Islet of Langerhans (tissue), 1 donor: ENCODE data around the gene MAPK13.
"Not testable (repeated sequence)": the region's sequence is repeated elsewhere in the genome, so short reads cannot be mapped to it uniquely, and the experiment has no call there.

Experiments used
- FAIRE-seq: peaks from one replicate; lab custom pipeline; 2011; peaks lifted over from hg19 to GRCh38; lab: Jason Lieb, UNC

Gene MAPK13

DNA sequence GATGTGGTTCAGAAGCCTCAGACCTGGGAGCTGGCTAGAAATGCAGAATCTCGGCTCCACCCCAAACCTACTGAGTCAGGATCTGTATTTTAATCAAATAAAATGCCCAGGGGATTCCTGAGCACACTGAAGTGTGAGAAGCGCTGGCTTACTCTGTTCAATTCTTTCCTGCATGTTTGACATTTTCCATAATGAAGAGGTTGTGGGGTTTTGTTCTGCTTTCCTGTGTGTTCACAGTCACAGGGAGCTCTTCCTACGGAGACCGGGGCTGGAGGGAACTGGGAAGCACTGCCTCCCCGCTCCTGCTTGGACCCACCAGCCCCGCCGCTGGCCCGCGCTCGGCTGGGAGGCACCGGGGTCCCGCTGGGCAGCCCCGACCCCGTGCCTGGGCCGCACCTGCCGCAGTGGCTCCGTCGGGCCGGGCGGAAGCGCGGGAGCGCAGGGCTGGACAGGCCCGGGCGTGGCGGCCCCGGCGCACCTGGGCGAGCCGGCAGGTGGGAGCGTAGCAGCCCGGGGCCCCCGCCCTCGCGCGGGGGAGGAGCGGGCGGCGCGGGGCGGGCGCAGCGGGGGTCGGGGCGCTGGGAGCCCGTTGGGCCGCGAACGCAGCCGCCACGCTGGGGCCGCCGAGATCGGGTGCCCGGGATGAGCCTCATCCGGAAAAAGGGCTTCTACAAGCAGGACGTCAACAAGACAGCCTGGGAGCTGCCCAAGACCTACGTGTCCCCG lies at the start of gene MAPK13:
MAPK13 (plus strand) TSS at position 573 of the 726 bp plus-strand sequence; CDS start at position 643, 70 bp downstream.
- FAIRE-seq, result no peak

DNA sequence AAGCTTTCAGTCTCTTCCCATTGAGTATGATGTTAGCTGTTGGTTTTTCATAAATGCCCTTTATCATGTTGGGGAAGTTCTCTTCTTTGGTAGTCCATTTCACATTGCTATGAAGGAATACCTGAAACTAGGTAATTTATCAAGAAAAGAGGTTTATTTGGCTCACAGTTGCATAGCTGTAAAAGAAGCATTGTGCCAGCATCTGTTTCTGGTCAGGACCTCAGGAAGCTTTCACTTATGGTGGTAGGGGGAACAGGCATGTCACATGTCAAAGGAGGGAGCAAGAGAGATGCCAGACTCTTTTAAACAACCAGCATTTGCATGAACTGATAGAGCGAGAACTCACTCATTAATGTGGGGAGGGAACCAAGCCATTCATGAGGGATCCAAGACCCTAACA lies 48.0 kb upstream of the MAPK13 start:
- no peak for FAIRE-seq

DNA sequence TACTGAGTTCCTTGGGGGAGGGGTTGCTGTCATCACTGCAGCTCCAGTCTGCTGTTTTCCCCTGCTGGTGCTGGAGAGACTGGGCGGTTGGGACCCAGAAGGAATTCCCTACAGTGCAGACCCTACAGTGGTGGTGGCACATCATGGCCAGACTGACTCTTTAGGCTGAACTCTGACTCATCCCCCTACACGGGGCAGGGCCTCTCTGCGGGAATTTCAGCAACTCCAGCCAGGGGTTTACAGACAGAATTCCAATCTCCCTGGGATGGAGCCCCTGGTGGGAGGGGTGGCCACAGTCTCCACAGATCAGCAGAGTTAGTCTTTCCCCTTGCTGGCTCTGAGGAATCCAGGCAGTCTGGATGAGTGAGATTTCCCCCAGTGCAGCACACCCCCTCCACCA lies 46.9 kb upstream of the MAPK13 start:
- no peak for FAIRE-seq

DNA sequence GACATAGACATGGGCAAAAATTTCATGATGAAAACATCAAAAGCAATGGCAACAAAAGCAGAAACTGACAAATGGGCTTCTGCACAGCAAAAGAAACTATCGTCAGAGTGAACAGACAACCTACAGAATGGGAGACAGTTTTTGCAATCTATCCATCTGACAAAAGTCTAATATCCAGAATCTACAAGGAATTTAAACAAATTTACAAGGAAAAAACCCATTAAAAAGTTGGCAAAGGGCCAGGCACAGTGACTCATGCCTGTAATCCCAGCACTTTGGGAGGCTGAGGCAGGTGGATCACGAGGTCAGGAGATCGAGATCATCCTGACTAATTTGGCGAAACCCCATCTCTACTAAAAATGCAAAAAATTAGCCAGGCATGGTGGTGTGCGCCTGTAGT lies 42.1 kb upstream of the MAPK13 start:
- not testable (repeated sequence) for FAIRE-seq

DNA sequence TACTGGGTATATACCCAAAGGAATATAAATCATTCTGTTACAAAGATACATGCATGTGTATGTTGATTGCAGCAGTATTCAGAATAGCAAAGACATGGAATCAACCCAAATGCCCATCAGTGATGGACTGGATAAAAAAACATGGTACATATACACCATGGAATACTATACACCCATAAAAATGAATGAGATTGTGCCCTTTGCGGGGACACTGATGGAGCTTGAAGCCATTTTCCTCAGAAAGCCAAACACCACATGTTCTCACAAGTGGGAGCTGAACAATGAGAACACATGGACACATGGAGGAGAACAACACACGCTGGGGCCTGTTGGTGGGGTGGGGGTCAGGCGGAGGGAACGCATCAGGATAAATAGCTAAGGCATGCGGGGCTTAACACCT lies 41.3 kb upstream of the MAPK13 start:
- FAIRE-seq, result no peak

DNA sequence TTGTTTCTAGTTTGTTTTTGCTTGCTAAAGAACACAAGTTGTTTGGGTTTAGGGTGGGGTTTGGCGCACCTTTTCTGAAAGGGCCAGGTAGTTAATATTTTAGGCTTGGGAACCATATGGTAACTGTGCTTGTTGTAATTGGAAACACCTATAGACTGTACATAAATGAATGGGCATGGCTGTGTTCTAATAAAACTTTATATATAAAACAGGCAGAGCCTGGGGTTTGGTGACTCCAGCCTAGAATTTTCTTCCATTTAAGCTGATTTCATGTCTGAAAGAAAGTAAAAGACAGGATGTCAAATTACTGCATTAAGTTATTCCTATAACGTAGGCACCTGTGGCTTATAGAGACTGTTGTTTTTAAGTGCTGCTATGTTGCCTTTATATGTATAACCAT lies 36.1 kb upstream of the MAPK13 start:
- FAIRE-seq, result no peak

DNA sequence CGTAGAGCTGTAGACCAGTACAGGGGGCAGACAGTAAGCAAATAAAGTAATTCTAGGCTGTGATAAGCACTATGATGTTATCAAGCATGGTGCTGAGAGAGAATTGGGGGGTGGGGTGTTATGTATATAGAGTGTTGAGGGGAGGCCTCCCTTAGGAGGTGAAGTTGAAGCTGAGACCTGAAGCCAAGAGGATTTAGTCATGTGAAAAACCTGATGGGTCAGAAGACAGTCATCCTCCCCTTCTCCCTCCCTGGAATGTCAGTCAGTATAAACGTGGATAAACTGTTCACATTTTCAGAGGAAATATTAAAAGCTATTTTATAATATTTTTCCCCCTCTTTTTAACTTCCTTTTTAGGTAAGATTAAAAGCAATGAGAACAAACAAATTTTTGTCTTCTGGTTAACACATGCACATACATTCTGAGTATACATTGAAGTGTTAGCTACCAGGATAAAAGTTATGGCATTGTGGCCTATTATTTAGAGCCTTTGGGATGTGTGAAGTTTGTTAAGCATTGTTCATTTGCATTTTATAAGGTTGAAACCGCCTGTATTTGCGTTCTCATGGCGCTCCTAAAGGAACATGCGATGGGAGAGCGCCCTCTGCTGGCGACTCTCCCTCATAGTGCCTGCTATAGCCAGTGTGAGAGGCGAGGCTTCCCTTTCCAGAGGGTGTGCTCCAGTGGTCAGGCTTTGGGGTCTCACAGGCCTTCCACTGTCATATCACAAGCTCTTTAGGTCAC lies 35.4 kb upstream of the MAPK13 start:
- peak; percentile 65 for FAIRE-seq

DNA sequence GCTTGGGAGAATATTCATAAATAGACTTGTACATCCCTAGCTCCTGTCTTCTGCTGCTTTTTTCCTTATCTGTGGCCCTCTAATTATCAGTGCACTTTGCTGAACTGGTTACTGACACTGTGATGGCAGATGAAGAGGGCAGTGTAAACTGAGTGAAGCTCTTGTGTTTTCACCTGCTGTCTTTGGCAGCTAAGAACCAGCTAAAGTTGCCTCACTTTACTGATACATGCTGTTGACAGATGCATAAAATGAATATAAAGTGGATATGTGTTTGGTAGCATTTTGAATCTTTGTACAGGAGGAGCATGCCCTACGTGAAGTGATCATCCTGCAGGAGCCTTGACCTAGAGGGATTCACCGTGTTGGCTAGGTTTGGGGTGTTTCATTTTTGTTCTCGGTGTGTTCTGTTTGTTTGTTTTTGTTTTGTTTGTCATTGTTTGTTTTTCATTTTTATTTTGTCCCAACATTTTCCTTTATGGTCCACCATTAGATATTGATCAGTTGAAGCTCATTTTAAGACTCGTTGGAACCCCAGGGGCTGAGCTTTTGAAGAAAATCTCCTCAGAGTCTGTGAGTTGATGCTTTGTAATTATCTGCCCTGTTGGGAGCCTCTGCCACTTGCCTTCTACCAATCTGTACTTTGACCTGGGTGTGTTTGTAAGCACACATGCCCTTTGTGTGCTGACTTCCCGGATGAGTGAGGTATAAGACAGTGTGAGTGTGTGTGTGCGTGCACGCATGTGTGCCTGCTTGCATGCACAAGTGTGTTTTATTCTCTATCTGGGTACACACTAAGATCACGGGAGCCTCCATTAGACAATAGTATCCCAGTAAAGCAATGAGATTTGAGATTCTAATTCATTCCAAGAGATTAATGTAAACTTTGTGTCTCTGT lies 34.6 kb upstream of the MAPK13 start:
- FAIRE-seq, result no peak

DNA sequence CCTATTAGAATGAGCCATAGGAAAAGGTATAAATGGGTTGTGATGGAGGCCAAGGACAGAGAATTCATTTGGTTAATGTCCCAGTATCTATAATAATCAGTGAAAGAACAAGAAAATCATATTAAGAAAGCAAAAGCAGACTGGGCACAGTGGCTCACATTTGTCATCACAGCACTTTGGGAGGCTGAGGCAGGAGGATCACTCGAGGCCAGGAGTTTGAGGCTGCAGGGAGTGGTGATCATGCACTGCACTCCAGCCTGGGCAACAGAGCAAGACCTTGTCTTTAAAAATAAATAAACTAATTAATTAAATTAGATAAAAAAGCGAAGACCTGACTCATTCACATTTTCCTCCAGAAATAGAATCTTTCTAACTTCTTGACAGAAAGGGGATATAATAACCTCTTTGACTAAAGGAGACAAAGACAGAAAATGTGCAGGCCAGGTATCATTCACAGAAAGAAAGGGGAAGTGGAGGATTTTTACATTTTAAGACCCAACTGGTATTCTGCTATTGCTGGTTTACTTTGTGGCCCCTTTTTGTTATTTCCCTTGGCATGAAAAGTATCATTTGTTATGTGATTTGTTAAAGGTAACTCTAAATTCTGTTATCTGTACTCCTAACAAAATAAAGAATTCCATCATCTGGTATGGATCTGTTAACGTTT lies 31.9 kb upstream of the MAPK13 start:
- FAIRE-seq, result no peak

DNA sequence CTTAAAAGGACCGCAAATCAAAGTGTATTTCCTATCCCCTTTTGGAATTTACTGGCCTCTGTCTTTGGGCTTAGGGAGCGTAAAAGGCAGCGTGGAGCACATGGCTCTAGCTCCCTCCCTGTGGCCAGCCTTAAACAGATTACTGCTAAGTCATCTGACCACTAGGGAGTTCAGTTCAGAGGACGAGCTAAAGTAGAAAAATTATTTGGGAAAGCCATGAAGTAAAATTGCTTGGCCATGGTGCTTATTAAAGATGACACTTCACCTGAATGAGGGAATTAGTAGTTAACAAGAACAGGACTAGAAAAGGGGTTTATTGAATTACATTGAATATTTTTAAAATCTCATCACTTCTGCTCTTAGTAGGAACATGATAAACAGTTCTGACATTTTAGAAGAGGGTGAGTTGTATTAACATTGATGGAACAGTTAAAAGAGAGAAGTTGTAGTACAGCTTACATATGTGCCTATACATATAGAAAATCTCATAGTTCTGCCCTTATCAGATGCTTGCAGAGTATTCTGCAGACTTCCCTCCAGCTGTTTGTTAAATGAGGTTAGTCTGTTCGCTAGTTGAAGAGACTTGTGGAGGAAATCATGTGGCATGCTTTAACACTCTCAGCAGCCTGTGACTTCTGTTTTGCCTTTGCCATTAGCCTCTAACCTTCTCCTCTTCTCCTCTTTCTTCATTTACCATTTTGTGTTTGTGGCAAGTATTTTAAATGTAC lies 31.2 kb upstream of the MAPK13 start:
- FAIRE-seq, result no peak

DNA sequence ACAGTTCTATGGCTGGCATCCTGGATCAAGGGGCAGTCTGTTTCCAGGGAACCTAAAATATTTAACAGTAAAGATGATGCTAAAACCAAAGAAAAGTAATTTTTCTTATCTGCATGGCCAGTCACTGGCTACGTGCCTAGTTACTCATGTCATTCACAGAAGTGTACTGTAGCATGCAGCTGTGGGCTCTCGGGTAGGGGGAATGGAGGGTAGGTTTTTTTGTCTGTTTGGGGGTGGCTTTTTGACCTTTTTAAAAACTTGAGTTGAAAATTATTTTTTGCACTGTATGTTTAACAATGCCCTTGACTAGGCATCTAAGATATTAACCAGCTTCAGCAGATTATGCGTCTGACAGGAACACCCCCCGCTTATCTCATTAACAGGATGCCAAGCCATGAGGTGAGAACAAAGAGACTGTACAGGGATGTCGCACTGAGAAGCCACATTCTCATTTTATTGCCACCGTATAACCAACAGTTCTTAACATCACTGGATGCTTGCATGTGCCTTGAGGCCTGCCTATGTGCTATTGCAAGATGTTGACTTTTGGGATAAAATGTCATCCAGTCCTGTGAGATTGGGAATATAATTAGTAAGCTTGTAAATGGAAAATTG lies 30.3 kb upstream of the MAPK13 start:
- no peak for FAIRE-seq

DNA sequence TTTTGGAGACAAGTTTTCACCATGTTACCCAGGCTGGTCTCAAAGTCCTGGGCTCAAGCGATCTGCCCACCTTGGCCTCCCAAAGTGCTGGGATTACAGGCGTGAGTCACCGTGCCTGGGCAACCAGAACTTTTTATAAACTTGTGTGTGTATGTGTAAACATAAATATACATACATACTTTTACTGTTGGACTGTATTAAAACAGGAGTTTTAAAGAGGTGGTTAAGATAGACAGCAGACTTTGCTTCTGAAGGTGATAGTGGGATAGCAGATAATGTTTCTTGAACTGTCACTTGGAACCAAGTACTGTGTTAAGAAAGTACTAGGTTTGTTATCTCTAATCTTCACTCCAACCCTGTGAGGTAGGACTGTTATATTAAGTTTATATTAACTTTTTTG lies 28.6 kb upstream of the MAPK13 start:
- no peak for FAIRE-seq

DNA sequence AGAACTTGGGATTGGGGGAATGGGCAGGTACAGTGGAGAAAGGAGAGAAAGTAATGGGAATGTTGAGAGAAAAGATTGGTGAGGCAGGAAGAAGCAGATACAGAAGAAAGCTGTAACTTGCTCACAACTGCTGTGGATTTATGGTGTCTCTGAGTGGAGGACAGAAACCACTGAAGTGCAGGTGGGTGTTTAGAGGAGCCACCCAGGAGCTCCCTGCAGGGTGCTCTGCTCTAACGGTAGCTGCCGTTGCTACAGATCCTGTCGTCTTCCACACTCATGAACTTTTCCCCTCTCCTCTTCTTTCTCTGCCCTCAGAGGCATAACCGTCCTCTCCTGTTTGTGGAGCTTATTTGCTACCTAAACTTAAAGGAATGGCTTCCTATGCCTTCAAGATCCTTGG lies 27.5 kb upstream of the MAPK13 start:
- FAIRE-seq, result no peak

DNA sequence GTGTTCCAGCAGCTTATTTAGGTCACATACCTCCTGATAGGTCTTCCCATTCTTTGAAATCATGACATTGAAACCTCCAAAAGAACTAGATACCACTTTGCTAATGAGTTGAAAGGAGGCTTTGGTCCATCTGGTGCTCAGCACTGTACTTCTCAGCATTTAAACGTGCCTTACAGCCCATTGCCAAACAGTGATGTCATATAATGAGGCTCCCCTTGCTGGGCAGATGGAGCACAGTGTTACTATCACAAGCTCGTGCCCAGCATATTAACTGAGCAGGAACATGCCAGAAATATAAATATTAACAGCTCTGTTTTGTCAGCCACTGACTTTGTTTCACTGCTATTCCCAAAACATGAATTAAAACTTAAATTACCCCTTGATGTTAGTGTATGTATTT lies 25.5 kb upstream of the MAPK13 start:
- FAIRE-seq, result peak; percentile 82

DNA sequence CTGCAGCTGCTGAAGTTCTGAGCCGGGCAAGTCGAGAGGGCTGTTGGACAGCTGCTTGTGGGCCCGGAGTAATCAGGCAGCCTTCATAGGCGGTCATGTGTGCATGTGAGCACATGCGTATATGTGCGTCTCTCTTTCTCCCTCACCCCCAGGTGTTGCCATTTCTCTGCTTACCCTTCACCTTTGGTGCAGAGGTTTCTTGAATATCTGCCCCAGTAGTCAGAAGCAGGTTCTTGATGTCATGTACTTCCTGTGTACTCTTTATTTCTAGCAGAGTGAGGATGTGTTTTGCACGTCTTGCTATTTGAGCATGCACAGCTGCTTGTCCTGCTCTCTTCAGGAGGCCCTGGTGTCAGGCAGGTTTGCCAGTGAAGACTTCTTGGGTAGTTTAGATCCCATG lies 21.2 kb upstream of the MAPK13 start:
- FAIRE-seq, result no peak

DNA sequence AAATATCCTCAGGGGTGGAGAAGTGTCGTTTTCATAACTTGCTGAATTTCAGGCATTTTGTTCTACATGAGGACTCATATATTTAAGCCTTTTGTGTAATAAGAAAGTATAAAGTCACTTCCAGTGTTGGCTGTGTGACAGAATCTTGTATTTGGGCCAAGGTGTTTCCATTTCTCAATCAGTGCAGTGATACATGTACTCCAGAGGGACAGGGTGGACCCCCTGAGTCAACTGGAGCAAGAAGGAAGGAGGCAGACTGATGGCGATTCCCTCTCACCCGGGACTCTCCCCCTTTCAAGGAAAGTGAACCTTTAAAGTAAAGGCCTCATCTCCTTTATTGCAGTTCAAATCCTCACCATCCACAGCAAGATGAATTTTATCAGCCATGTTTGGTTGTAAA lies 20.3 kb upstream of the MAPK13 start:
- no peak for FAIRE-seq

DNA sequence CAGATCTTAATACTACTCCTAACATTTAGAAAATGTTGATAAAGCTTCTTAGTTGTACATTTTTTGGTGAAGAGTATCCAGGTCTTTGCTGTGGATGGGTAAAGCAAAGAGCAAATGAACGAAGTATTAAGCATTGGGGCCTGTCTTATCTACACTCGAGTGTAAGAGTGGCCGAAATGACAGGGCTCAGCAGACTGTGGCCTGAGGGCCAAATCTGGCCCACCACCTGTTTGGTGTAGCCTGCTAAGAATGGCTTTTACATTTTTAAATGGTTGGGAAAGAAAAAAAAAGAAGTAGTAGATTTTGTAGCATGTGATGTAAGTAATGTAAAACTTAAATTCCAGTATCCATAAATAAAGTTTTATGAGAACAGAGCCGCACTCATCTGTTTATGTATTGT lies 19.4 kb upstream of the MAPK13 start:
- FAIRE-seq, result no peak

DNA sequence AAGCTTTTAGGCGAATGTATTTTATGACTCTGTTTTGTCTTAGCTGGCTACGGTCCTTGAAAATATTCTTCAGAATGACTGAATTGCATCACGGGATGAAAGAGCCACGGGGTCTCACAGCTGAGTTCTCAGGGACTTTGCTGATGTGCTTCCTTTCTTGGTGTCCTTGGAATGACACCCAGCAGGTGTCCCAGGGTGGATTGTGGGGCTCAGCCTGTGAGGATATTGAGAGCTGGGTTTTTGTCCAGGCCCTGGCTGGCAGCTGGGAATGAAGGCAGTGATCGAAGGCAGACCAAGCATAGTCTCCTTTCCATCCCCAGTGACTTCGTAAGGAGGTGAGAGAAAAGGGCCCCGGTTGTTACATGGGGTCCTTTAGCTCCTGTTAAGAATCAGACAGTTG lies 18.8 kb upstream of the MAPK13 start:
- FAIRE-seq, result no peak

DNA sequence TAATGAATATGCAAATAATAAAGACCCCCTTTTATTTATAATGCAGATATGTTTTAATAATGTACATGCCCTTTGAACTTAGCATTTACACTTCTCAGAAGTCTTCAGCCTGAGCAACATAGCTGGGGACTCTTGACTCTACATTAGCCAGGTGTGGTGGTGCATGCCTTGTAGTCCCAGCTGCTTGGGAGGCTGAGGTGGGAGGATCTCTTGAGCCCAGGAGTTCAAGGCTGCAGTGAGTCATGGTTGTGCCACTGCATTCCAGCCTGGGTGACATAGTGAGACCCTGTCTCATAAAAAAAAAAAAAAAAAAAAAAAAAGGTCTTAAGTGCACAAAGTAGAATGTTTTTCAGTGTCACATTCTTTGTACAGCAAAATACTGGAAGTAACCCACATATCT lies 17.3 kb upstream of the MAPK13 start:
- no peak for FAIRE-seq

DNA sequence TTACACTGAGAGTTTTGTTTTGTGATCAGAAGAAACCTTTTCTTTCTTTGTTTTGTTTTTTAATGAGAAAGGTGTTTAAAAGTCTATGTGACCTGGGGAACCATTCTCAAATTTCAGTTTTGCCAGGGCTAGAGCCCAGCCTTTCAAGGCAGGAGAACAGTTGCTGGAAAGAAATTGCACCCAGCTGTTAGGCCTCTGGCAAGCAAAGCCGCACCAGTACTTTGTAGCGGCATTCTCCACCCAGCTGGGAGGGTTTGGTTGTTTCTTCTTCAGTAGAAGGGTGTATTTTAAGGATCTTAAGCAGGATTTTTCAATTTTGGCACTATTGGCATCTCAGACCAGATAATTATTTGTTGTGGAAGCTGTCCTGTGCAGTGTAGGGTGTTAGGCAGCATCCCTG lies 16.6 kb upstream of the MAPK13 start:
- no peak for FAIRE-seq

DNA sequence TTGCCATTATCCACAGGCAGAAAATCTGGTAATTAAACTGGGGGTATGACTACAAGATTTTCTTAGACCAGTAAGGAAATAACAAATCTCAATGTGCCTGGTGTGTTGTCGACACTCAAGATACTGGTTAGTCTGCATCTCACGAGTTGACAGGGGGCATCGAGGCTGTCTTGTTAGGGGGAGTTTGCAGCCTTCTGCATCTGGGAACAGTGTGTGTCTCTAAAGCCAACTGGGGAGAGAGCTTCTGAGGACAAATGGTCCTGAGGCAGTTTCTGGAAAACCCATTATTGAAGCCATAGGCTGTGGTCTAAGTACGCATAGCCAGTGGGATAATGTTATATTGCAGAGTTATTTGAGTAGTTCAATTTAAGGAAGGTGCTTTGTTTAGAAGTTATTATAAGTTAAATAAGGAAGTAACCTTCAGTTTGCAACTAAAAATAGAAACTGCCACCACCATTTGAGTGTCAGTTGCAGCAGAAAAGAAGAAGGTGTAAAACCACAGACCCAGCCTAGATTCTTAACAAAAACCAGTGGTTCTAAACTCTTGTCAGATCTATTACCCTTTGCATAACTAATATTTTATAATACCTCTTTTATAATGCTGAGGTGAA lies 15.4 kb upstream of the MAPK13 start:
- no peak for FAIRE-seq
